GM18511 (cell line): ENCODE data around the gene KRT6C.
"Not testable (repeated sequence)": the region's sequence is repeated elsewhere in the genome, so short reads cannot be mapped to it uniquely, and the experiment has no call there.

Source experiments
- ATAC-seq: cut with Tn5 transposase; IDR thresholded peaks from one replicate; pipeline ENCODE4 v1.9.1; 2021; ENCODE audit warnings: mild to moderate bottlenecking, moderate library complexity; ENCODE audit not compliant: unreplicated experiment

KRT6C gene

GRCh38 chr12:52500574-52500973 lies 27.0 kb upstream of the KRT6C start:
- not testable (repeated sequence) for ATAC-seq

- ATAC-seq: no peak
Measured at GRCh38 chr12:52499806-52500560, 26.4 kb upstream of the KRT6C start.

- no peak for ATAC-seq
Measured at GRCh38 chr12:52498946-52499345, 25.3 kb upstream of the KRT6C start.

- no peak for ATAC-seq
Measured at GRCh38 chr12:52497975-52498374, 24.4 kb upstream of the KRT6C start.

DNA sequence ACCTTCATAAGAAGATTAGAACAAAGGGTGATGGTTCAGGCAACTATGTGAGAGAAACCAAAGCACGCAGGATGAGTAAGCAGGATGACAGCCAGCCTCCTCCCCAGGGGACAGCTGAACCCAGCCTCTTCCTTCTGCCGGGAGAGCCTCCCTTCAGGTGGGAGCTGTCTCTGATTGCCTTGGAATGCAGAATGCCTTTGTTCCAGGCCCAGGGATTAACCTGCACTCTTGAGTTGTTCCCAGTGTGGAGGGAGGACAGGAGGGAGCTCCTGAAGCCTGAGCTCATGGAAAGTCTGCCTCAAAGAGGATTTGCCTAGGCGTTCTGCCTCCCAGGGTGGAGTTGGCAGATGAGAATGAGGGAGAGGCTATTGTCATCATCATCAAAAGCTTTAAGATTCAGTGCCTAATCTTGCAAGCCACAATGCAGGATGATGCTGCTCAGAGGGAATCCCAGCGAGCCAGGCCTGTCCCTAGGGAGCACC lies 23.0 kb upstream of the KRT6C start:
- no peak for ATAC-seq

DNA sequence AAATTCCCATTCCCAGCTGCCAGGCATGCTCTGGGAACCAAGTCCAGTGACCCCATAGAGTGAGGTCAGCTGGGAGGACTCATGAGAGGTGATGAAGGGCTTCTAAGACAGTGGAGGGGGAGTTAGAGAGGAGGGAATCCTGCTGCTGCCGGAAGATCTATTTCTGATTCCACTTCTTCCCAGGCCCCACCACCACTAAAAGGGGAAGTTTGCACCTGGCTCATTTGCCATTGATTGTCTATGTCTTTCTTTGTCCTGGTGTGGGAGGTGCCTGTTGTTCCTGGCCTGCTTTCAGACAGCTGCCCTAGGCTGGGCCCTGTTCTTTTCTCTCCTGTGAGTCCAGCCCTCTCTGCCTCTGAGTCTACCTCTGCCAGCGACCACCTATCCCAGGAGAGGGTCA lies 22.4 kb upstream of the KRT6C start:
- ATAC-seq: no peak

DNA sequence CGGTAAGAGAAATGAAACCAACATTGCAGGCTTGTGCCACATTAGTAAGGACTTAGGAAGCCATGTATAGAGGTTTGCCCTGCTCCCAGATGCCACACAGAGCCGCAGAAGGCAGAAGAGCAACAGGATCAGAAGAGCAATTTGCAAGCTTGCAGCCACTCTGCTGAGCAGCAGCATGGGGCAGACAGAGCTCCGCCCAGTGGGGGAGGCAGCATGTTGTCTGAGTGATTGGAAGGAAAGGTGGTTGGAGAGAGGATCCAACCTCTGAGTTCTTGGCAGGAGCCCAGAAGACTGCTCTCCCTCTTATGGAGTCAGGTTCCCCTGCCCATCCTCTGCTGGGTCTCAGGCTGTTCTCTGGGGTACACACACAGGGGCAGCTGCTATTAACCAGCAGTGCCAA lies 21.8 kb upstream of the KRT6C start:
- ATAC-seq: no peak

DNA sequence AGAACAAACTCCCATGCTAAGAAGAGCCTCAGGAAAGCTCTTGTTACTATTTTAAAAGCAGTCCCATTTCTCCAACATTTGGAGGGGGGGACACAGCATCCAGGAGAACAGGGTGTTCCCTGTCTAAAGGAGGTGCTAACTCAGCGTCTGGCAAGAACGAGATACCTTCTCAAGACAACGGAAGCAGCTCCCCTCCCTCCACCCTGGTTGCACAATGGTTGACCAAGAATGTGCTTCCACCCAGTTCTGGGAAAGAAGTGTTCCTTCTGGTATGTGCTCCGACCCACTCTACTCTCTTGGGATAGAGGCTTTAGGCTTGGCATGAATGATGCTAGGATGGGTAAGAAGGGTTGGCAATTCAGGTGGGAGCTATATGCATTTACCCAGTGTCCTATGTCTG lies 20.9 kb upstream of the KRT6C start:
- ATAC-seq: no peak

DNA sequence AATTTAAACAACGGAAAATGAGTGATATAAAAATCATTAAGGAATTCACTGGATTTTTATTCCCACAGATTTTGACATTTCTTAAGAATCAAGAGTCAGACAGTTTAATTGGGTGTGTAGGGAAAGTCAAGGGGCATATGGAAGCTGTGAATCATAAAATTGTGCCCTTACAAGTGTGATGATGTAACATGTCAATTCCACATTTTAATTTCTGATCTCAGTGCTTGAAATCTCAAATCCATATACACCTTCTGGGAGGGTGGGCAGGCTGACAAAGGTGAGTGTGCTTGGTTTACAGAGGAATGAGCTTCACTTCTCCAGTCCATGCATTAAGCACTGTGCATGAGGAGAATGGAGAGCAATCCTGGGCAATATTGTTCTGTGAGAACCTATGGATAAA lies 20.5 kb upstream of the KRT6C start:
- ATAC-seq: no peak

- no peak for ATAC-seq
Measured at GRCh38 chr12:52493172-52493571, 19.6 kb upstream of the KRT6C start, which contains the start of gene KRT6A. Gene KRT6A, minus strand, starts transcription at chr12:52493257. Its CDS starts 69 bp downstream, at chr12:52493188.

DNA sequence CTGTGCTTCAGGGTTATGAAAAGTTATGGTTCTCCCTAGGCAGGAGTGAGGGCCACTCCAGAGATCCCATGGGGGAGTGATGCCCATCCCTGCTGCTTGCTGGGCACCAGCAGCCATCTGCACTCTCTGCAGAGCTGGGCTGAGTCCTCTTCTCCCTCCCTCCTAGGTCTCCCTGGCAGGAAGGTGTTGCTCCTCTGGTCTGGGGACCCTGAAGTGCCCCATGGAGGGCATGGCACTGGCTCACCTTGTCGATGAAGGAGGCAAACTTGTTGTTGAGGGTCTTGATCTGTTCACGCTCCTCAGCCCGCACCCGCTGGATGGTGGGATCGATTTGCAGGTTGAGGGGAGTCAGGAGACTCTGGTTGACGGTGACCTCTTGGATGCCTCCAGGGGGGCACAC lies 18.8 kb upstream of the KRT6C start:
- not testable (repeated sequence) for ATAC-seq

- not testable (repeated sequence) for ATAC-seq
Measured at GRCh38 chr12:52491495-52491894, 17.9 kb upstream of the KRT6C start.

DNA sequence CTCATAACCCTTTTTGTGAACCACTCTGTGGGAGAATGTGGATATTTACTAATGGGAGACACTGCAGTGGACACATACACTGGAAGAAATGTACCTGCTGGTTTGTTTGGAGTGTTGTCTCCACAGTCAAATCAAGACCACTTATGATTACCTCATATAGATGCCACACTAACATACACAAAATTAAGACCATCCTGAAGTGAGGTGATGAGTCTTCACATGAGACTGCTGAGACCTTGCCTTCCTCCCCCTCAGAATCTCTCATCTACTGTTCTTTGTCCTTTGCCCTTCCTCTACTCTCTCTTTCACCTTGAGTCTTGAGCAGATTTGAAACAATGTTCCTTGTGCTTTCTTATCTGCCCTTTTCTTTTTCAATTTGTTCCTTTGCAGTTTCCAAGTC lies 15.1 kb upstream of the KRT6C start:
- no peak for ATAC-seq

- ATAC-seq: not testable (repeated sequence)
Measured at GRCh38 chr12:52487744-52488443, 14.3 kb upstream of the KRT6C start.

DNA sequence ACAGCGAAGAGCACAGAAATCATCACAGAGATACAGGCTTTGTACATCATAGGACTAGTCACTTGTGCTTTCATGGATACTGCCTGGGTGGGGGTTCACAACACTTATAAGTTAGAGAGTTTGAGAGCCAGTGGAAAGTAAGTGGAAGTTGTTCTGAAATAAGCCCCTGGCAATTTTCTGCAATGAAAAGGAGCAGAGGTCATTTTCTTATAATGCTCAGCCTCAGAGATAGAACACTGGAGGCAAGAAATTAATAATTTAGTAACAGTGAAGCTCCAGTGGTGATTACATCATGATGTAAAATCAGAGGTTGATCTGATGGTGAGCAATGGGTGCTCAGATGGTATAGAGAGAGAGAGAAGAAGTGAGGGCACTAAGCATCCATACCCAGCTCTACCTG lies 13.6 kb upstream of the KRT6C start:
- no peak for ATAC-seq

DNA sequence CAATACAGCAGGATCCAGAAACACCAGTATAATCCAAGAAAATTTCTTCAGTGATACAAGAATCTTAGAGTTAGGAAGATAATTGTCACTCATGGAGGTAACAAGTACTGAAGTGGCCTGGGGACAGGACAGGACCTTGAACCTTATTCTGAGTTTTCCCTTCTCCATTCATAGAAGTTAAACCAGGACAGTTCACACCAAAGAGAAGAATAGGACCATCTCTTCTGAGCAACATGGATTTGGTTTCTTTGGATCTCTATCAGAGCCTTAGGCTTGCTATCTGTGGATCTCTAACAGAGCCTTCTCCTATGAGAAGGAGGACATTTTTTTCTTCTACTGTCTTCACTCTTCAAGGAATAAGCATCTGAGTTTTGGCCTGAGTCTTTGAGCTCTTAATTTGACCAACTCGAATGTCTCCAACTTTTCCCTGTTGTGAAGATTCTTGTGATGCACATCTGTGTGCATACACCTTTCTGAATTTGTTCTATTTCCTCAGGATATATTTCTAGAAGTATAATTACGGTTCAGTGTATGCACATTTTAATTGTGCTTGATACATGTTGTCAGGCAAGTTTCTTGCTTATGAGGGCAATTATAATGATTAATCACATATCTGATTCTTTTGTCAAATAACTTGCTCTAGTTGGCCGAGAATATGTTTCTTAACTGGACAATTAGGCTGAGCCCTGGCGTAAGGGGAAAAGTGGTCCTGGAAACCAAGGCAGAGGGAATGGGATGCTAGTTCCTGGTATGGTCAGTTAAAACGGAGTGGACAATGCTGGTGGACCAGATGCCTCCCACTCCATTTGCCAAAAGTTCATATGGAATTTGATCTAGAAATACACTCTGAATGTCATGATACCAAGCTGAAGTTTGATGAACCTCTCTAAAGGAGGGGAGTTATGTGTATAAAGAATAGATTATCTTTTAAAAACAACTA lies 12.8 kb upstream of the KRT6C start:
- no peak for ATAC-seq

DNA sequence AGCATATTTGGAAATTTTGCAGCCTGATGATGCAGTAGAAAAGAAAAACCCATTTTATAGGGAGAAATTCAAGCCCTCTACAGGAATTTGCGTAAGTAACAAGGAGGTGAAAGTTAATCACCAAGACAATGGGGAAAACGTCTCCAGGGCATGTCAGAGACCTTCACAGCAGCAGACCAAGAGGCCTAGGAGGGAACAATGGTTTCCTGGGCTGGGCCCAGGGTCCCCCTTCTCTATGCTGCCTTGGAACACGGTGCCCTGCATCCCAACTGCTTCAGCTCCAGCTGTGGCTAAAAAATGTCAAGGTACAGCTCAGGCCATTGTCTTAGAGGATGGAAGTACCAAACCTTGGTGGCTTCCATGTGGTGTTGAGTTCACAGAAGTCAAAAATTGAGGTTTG lies 6.5 kb upstream of the KRT6C start:
- no peak for ATAC-seq

GRCh38 chr12:52477651-52478050 lies 4.0 kb upstream of the KRT6C start:
- no peak for ATAC-seq

- no peak for ATAC-seq
Measured at GRCh38 chr12:52474212-52474611, 607 bp upstream of the KRT6C start.

DNA sequence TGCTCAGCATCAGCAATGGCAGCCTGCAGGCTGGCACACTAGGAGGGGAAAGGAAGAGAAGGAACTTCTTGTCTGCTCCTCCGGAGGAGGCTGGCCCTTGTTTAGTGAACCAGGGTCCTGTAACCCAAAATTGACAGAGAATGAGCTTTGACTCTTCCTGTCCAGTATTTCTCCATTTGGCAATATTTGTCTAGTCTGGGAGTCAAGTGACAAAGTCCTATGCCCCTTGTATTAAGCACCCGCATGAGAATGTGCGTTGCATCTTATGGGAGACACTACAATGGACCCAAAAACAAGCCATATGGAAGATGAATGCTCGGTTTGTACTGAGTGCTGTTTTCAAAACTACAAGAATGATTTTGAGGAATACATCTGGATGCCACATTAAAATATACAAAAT lies 3.8 kb downstream of the KRT6C start:
- ATAC-seq: no peak

- ATAC-seq: no peak
Measured at GRCh38 chr12:52464897-52465296, 8.7 kb downstream of the KRT6C start.
